Stomach (tissue), 9 donors: ENCODE data around the gene MAMLD1. TPM values are rescaled to one million over a fixed set of nuclear protein-coding genes. Genes with fewer than 3 reads are reported as not detected.

Experiments
- DNase-seq, 2 donors: peaks; one replicate each; pipeline versions ENCODE4 v3.0.0 to v3.0.0-alpha.2; 2013 to 2019
- H3K27ac ChIP-seq, 5 donors: fragments of 200-600 bp in 4 of 5; sonication (generic) in 4 of 5; one replicate each; pipeline ENCODE4 v1.5.1; 2013 to 2019; ENCODE audit warnings: mild to moderate bottlenecking in 1 of 5, moderate library complexity in 1 of 5
- H3K27me3 ChIP-seq, 3 donors: fragments of 200-600 bp; sonication (generic); one replicate each; pipeline ENCODE4 v1.5.1; 2017 to 2019; ENCODE audit warnings: mixed run types in 1 of 3
- H3K36me3 ChIP-seq, 4 donors: fragments of 200-600 bp; sonication (generic); 1 replicate in 3 of 4; 2 replicates in 1 of 4; pipeline ENCODE4 v1.5.1; 2016 to 2019
- H3K4me1 ChIP-seq, 4 donors: fragments of 200-600 bp; sonication (generic); one replicate each; pipeline ENCODE4 v1.5.1; 2016 to 2019
- H3K4me3 ChIP-seq, 4 donors: fragments of 200-600 bp; sonication (generic) in 3 of 4; one replicate each; pipeline ENCODE4 v1.5.1; 2016 to 2019; ENCODE audit warnings: mild to moderate bottlenecking in 1 of 4
- H3K9me3 ChIP-seq, 4 donors: fragments of 200-600 bp; sonication (generic); one replicate each; pipeline ENCODE4 v1.5.1; 2016 to 2019
- EP300 ChIP-seq: sonication (generic); formaldehyde crosslinking; IDR thresholded peaks from one replicate; pipeline ENCODE4 v1.6.1; 2017; ENCODE audit warnings: antibody characterized with exemption
- POLR2A ChIP-seq, 4 donors: fragments of 450-650 bp; IDR thresholded peaks; one replicate each; pipeline ENCODE4 v1.6.1; 2016; ENCODE audit warnings: antibody characterized with exemption in 4 of 4, control low read depth in 2 of 4, mild to moderate bottlenecking in 1 of 4, moderate library complexity in 1 of 4
- POLR2AphosphoS5 ChIP-seq, 3 donors: sonication (generic); formaldehyde crosslinking; IDR thresholded peaks; one replicate each; pipeline ENCODE4 v1.6.1; 2016; ENCODE audit warnings: antibody characterized with exemption in 3 of 3
- WGBS, 5 donors: extraction: QIAGEN DNeasy Blood & Tissue Kit in 3 of 5; methylation state at CpG; one replicate each; pipeline versions ENCODE4 v1.1.5 to v1.1.7; 2013 to 2018; 5-methylcytosine and 5-hydroxymethylcytosine counted together
- intact Hi-C: fragments of 100-400 bp; cut with DNase I; formaldehyde crosslinking; loops from one replicate; pipeline ENCODE4 v1.15.1; 2023; ENCODE audit warnings: low total_unique reads
- polyA plus RNA-seq, 3 donors: library from polyadenylated mRNA; stranded (reverse); fragments of 200-250 nt; gene quantifications; one replicate each; pipeline ENCODE4 v1.2.3, GENCODE V29; 2013
- total RNA-seq, 5 donors: library from RNA; depleted of rRNA; stranded (reverse); fragments of >200 nt; gene quantifications; one replicate each; pipeline versions ENCODE4 v1.1.0 to v1.2.3, GENCODE V29; 2014 to 2016
- TF ChIP-seq, protein P1 (sequence below), 7 experiments: fragments of 450-650 bp in 4 of 7; fragments of 200-600 bp in 3 of 7; sonication (generic) in 3 of 7; IDR thresholded peaks; one replicate each; pipeline ENCODE4 v1.5.1; 2016 to 2019; ENCODE audit warnings: antibody characterized with exemption in 7 of 7, control low read depth in 2 of 7, mild to moderate bottlenecking in 1 of 7
- donor health status: healthy with polysubstance abuse.
- donor health status: Bipolar disorder and iron deficiency.
- donor health status: healthy.

MAMLD1 gene
- total and polyA plus RNA-seq, 8 donors = 0.73 to 6.4 (median 1.7) TPM; not detected in 1

- Histone ChIP-seq H3K4me3 (no peak overlapping the region), H3K36me3 (no peaks in the 10 kb centered on the region), H3K27me3 (no peaks in the 10 kb centered on the region), H3K9me3 (no peaks in the 10 kb centered on the region), H3K4me1 (no peaks in the 10 kb centered on the region), H3K27ac (no peak overlapping the region)
- no peak for DNase-seq
- TF ChIP-seq POLR2A (IDR thresholded peaks at IDR 0.05) = no peak
- TF ChIP-seq, protein P1, sequence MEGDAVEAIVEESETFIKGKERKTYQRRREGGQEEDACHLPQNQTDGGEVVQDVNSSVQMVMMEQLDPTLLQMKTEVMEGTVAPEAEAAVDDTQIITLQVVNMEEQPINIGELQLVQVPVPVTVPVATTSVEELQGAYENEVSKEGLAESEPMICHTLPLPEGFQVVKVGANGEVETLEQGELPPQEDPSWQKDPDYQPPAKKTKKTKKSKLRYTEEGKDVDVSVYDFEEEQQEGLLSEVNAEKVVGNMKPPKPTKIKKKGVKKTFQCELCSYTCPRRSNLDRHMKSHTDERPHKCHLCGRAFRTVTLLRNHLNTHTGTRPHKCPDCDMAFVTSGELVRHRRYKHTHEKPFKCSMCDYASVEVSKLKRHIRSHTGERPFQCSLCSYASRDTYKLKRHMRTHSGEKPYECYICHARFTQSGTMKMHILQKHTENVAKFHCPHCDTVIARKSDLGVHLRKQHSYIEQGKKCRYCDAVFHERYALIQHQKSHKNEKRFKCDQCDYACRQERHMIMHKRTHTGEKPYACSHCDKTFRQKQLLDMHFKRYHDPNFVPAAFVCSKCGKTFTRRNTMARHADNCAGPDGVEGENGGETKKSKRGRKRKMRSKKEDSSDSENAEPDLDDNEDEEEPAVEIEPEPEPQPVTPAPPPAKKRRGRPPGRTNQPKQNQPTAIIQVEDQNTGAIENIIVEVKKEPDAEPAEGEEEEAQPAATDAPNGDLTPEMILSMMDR (IDR thresholded peaks at IDR 0.05) = no peak
- no peak for TF ChIP-seq EP300
- no peak for TF ChIP-seq POLR2AphosphoS5 (IDR thresholded peaks at IDR 0.05)
- intact Hi-C loops = no loop called here
Measured at GRCh38 chrX:150459196-150459595, 96.1 kb downstream of the MAMLD1 start.

GRCh38 chrX:150460063-150460462 is 96.9 kb downstream of the MAMLD1 start:
- Histone ChIP-seq H3K27ac (no peak overlapping the region), H3K4me3 (no peak overlapping the region), H3K36me3 (no peaks in the 10 kb centered on the region), H3K4me1 (no peaks in the 10 kb centered on the region), H3K27me3 (no peaks in the 10 kb centered on the region), H3K9me3 (no peaks in the 10 kb centered on the region)
- intact Hi-C loops = no loop called here
- no peak for DNase-seq
- TF ChIP-seq EP300 = no peak
- no peak for TF ChIP-seq POLR2AphosphoS5 (IDR thresholded peaks at IDR 0.05)
- no peak for TF ChIP-seq POLR2A (IDR thresholded peaks at IDR 0.05)
- TF ChIP-seq, protein P1 (IDR thresholded peaks at IDR 0.05) = no peak
- WGBS, 5 donors = 17 to 71% (median 58%) methylated on average over 1 of the region's 1 CpG; no CpG with 5 or more reads in 1 of the 5 donors

- H3K4me1 ChIP-seq = no peaks in the 10 kb centered on the region
- no peaks in the 10 kb centered on the region for H3K9me3 ChIP-seq
- intact Hi-C loops = no loop called here
- no peaks in the 10 kb centered on the region for H3K36me3 ChIP-seq
- H3K4me3 ChIP-seq = no peak overlapping the region
- TF ChIP-seq POLR2A (IDR thresholded peaks at IDR 0.05) = no peak
- no peak for TF ChIP-seq POLR2AphosphoS5 (IDR thresholded peaks at IDR 0.05)
- TF ChIP-seq EP300 = no peak
- TF ChIP-seq, protein P1 (IDR thresholded peaks at IDR 0.05) = no peak
- no peaks in the 10 kb centered on the region for H3K27me3 ChIP-seq
- no peak overlapping the region for H3K27ac ChIP-seq
- WGBS, 5 donors = 83 to 100% (median 90%) methylated on average over 2 to 3 of the region's 3 CpGs
- no peak for DNase-seq
Measured at GRCh38 chrX:150460781-150461180, 97.7 kb downstream of the MAMLD1 start.

GRCh38 chrX:150463566-150463965 is 100.4 kb downstream of the MAMLD1 start:
- WGBS, 5 donors = 50 to 100% (median 91%) methylated on average over 1 of the region's 1 CpG
- Histone ChIP-seq H3K4me1 (no peaks in the 10 kb centered on the region), H3K4me3 (no peak overlapping the region), H3K9me3 (no peaks in the 10 kb centered on the region), H3K36me3 (no peaks in the 10 kb centered on the region), H3K27ac (no peak overlapping the region), H3K27me3 (no peaks in the 10 kb centered on the region)
- DNase-seq = no peak
- intact Hi-C loops = no loop called here
- no peak for TF ChIP-seq POLR2A (IDR thresholded peaks at IDR 0.05)
- TF ChIP-seq, protein P1 (IDR thresholded peaks at IDR 0.05) = no peak
- TF ChIP-seq POLR2AphosphoS5 (IDR thresholded peaks at IDR 0.05) = no peak
- no peak for TF ChIP-seq EP300
